ENCODE measurements around the gene GMEB1. TPM values are rescaled to one million over a fixed set of nuclear protein-coding genes. Genes with fewer than 3 reads are reported as not detected.

GMEB1 gene
- total and polyA plus RNA-seq, 10 of the 15 experiments (the other 5 are each of a cell fraction or from before 2014, with no cell fraction given) = 4.9 to 17.6 (median 9.4) TPM

GRCh38 chr1:28648474-28649198 is 19.9 kb upstream of the GMEB1 start, which contains the start of gene RNU11 (continued):
- TF ChIP-seq CTCF (IDR thresholded peaks at IDR 0.05 in 2 of 3, conservative IDR thresholded peaks at IDR 0.05 in 1 of 3; ENCODE audit: control insufficient read depth in 2 of 3, extremely low read depth in 1 of 3, insufficient read depth in 1 of 3, low read depth in 3 of 3, low read length in 3 of 3) = no peak
- peak; percentile 70; the same call in 1 of the 2 replicates for TF ChIP-seq ZNF592 (IDR thresholded peaks at IDR 0.05)
- TF ChIP-seq ZBTB4 (CRISPR knock-in tag; IDR thresholded peaks at IDR 0.05) = peak; percentile 100
- peak; percentile 25; the same call in 1 of the 2 replicates for TF ChIP-seq SMARCA5 (IDR thresholded peaks at IDR 0.05)
- peak; percentile 57; the same call in 1 of the 2 replicates for TF ChIP-seq NKRF (conservative IDR thresholded peaks at IDR 0.05)
- TF ChIP-seq POLR2AphosphoS2 (IDR thresholded peaks at IDR 0.05; ENCODE audit: low read depth, low read length) = peak; percentile 100
- TF ChIP-seq SREBF1 (IDR thresholded peaks at IDR 0.05; ENCODE audit: low read length) = 0 out of 2 replicates have a peak, but pooled peaks have one; percentile 52
- peak; percentile 100 for TF ChIP-seq HDAC6 (IDR thresholded peaks at IDR 0.05; ENCODE audit: unreplicated experiment)
- TF ChIP-seq ZNF207 (IDR thresholded peaks at IDR 0.05; ENCODE audit: borderline replicate concordance) = peak; percentile 99
- TF ChIP-seq TBL1XR1 (IDR thresholded peaks at IDR 0.05; ENCODE audit: low read depth, low read length) = peak; percentile 95; the same call in 1 of the 2 replicates
- TF ChIP-seq CBX3 (IDR thresholded peaks at IDR 0.05; ENCODE audit: borderline replicate concordance, low read depth) = no peak
- no peak for TF ChIP-seq JUND (IDR thresholded peaks at IDR 0.05; ENCODE audit: low read depth, low read length)
- peak; percentile 77 for TF ChIP-seq ZNF24 (IDR thresholded peaks at IDR 0.05)
- peak; percentile 97; the same call in 1 of the 2 replicates for TF ChIP-seq EZH2 (IDR thresholded peaks at IDR 0.05; ENCODE audit: borderline replicate concordance, control insufficient read depth, low read depth, low read length)

Data from GM12878 (cell line).